Neuronal stem cell (in vitro differentiated cells): ENCODE results near the gene ZNF175.

Source experiments
- DNase-seq: peaks from one replicate; pipeline ENCODE4 v3.0.0-alpha.2; 2013; ENCODE audit warnings: low spot score
- H2AFZ ChIP-seq: one replicate; pipeline ENCODE4 v1.6.1; 2013; ENCODE audit warnings: mild to moderate bottlenecking, low read length, inconsistent platforms
- H2AK5ac ChIP-seq: 2 replicates; pipeline ENCODE4 v1.6.1; 2013; ENCODE audit warnings: low read depth, mild to moderate bottlenecking, inconsistent platforms, low read length, moderate library complexity, mixed read lengths
- H2BK120ac ChIP-seq: 2 replicates; pipeline ENCODE4 v1.6.1; 2013; ENCODE audit warnings: low read depth, mild to moderate bottlenecking, inconsistent platforms, low read length, moderate library complexity, mixed read lengths
- H2BK12ac ChIP-seq: one replicate; pipeline ENCODE4 v1.6.1; 2013; ENCODE audit warnings: low read length, inconsistent platforms
- H2BK15ac ChIP-seq: 2 replicates; pipeline ENCODE4 v1.6.1; 2013; ENCODE audit warnings: mild to moderate bottlenecking, low read length, inconsistent platforms, mixed read lengths
- H2BK5ac ChIP-seq: one replicate; pipeline ENCODE4 v1.6.1; 2013; ENCODE audit warnings: inconsistent platforms, mild to moderate bottlenecking, low read length, moderate library complexity
- H3K14ac ChIP-seq: one replicate; pipeline ENCODE4 v1.6.1; 2013; ENCODE audit warnings: low read length, inconsistent platforms
- H3K18ac ChIP-seq: 2 replicates; pipeline ENCODE4 v1.6.1; 2013; ENCODE audit warnings: low read length, inconsistent platforms
- H3K23ac ChIP-seq: 2 replicates; pipeline ENCODE4 v1.6.1; 2013; ENCODE audit warnings: low read depth, mild to moderate bottlenecking, mixed read lengths, low read length, inconsistent platforms; ENCODE audit not compliant: poor library complexity
- H3K27ac ChIP-seq: replicated peaks from 3 replicates; pipeline ENCODE4 v1.5.1; 2013; ENCODE audit warnings: low read length, inconsistent platforms
- H3K27me3 ChIP-seq, 3 experiments: 2 replicates each; pipeline ENCODE4 v1.6.1; 2013; ENCODE audit warnings: low read length in 3 of 3, mild to moderate bottlenecking in 2 of 3, inconsistent platforms in 1 of 3, low read depth in 1 of 3, mixed read lengths in 1 of 3, moderate library complexity in 1 of 3; ENCODE audit not compliant: control insufficient read depth in 3 of 3, insufficient read depth in 3 of 3
- H3K36me3 ChIP-seq, 2 donors: replicated peaks in 1 of 2; 2 replicates each; pipeline ENCODE4 v1.6.1; 2013; ENCODE audit warnings: low read length in 2 of 2; ENCODE audit not compliant: control insufficient read depth in 2 of 2, insufficient read depth in 2 of 2
- H3K4ac ChIP-seq: 2 replicates; pipeline ENCODE4 v1.6.1; 2013; ENCODE audit warnings: inconsistent platforms, mild to moderate bottlenecking, low read length, moderate library complexity
- H3K4me1 ChIP-seq, 2 donors: 1 replicate in 1 of 2; 2 replicates in 1 of 2; pipeline ENCODE4 v1.6.1; 2013; ENCODE audit warnings: low read length in 2 of 2, low read depth in 1 of 2; ENCODE audit not compliant: control insufficient read depth in 2 of 2, insufficient read depth in 1 of 2
- H3K4me2 ChIP-seq: one replicate; pipeline ENCODE4 v1.6.1; 2013; ENCODE audit warnings: mild to moderate bottlenecking, low read length, inconsistent platforms; ENCODE audit not compliant: insufficient read depth, poor library complexity, severe bottlenecking
- H3K4me3 ChIP-seq, 2 donors: 2 replicates each; pipeline ENCODE4 v1.5.1; 2013; ENCODE audit warnings: low read length in 2 of 2, mild to moderate bottlenecking in 2 of 2, inconsistent platforms in 1 of 2, moderate library complexity in 1 of 2
- H3K79me1 ChIP-seq: one replicate; pipeline ENCODE4 v1.6.1; 2013; ENCODE audit warnings: low read depth, mild to moderate bottlenecking, inconsistent platforms, low read length, moderate library complexity
- H3K9ac ChIP-seq: one replicate; pipeline ENCODE4 v1.6.1; 2013; ENCODE audit warnings: mild to moderate bottlenecking, low read depth, low read length, inconsistent platforms; ENCODE audit not compliant: poor library complexity
- H3K9me3 ChIP-seq, 2 donors: replicated peaks in 1 of 2; 2 replicates each; pipeline versions ENCODE3 to v1.6.1; 2013; ENCODE audit warnings: low read length in 2 of 2, mild to moderate bottlenecking in 2 of 2, inconsistent platforms in 1 of 2, low read depth in 1 of 2, mixed read lengths in 1 of 2, moderate library complexity in 1 of 2; ENCODE audit not compliant: control insufficient read depth in 2 of 2, insufficient read depth in 1 of 2
- H4K8ac ChIP-seq: one replicate; pipeline ENCODE4 v1.6.1; 2013; ENCODE audit warnings: low read depth, mild to moderate bottlenecking, inconsistent platforms, low read length, moderate library complexity
- H4K91ac ChIP-seq: one replicate; pipeline ENCODE4 v1.6.1; 2013; ENCODE audit warnings: low read length, low read depth, mild to moderate bottlenecking, inconsistent platforms; ENCODE audit not compliant: poor library complexity

Gene ZNF175

GRCh38 chr19:51641648-51642047 is 70.6 kb downstream of the ZNF175 start:
- H3K9me3 ChIP-seq, result peaks cover 5 to 26% of the 10 kb centered on the region in 2 donors
- H3K4me3 ChIP-seq, result no peak overlapping the region
- no peaks in the 10 kb centered on the region for H3K4me1 ChIP-seq
- H3K9ac ChIP-seq, result no peak overlapping the region
- H3K4me2 ChIP-seq, result no peak overlapping the region
- H3K27me3 ChIP-seq, result peaks cover 0 to 11% (median 0%) of the 10 kb centered on the region in 3 experiments
- H2AK5ac ChIP-seq, result no peak overlapping the region
- no peak overlapping the region for H3K14ac ChIP-seq
- DNase-seq, result no peak
- no peak overlapping the region for H3K27ac ChIP-seq
- H2BK120ac ChIP-seq, result no peak overlapping the region
- H4K91ac ChIP-seq, result no peak overlapping the region
- no peak overlapping the region for H2BK15ac ChIP-seq
- H3K23ac ChIP-seq, result no peak overlapping the region
- H2BK5ac ChIP-seq, result no peak overlapping the region
- no peak overlapping the region for H2AFZ ChIP-seq
- H3K18ac ChIP-seq, result no peak overlapping the region
- no peaks in the 10 kb centered on the region for H3K36me3 ChIP-seq
- no peak overlapping the region for H4K8ac ChIP-seq
- H2BK12ac ChIP-seq, result no peak overlapping the region
- peaks cover 2% of the 10 kb centered on the region for H3K79me1 ChIP-seq
- H3K4ac ChIP-seq, result no peak overlapping the region
